Neural cell (in vitro differentiated cells): ENCODE results near the gene STAT4. TPM values are rescaled to one million over a fixed set of nuclear protein-coding genes. Genes with fewer than 3 reads are reported as not detected.

Experiments
- H2AFZ ChIP-seq: fragments of 200-600, 300-800 bp; sonication (generic), shearing (Covaris generic); 2 replicates; pipeline ENCODE4 v1.6.0; 2014; ENCODE audit warnings: low read depth, mild to moderate bottlenecking, antibody characterized with exemption, low read length, moderate library complexity
- H3F3A ChIP-seq: fragments of 200-600 bp; shearing (Covaris generic); 2 replicates; pipeline ENCODE4 v1.6.1; 2016; ENCODE audit warnings: mild to moderate bottlenecking, moderate library complexity, mixed read lengths, antibody characterized with exemption, low read length; ENCODE audit not compliant: insufficient read depth, poor library complexity, severe bottlenecking
- H3K27ac ChIP-seq: fragments of 200-600, 300-800 bp; sonication (generic), shearing (Covaris generic); 2 replicates; pipeline ENCODE4 v1.5.1; 2014; ENCODE audit warnings: mild to moderate bottlenecking, low read length, moderate library complexity
- H3K27me3 ChIP-seq: fragments of 300-800, 200-600 bp; sonication (generic), shearing (Covaris generic); 2 replicates; pipeline ENCODE4 v1.6.0; 2014; ENCODE audit warnings: mild to moderate bottlenecking, low read depth, low read length, moderate library complexity; ENCODE audit not compliant: insufficient read depth
- H3K36me3 ChIP-seq: fragments of 300-800, 200-600 bp; sonication (generic), shearing (Covaris generic); 2 replicates; pipeline ENCODE4 v1.5.1; 2014; ENCODE audit warnings: mild to moderate bottlenecking, antibody characterized with exemption, low read length, moderate library complexity; ENCODE audit not compliant: insufficient read depth
- H3K4me2 ChIP-seq: fragments of 300-800, 200-600 bp; sonication (generic), shearing (Covaris generic); 2 replicates; pipeline ENCODE4 v1.6.0; 2014; ENCODE audit warnings: mild to moderate bottlenecking, low read length
- H3K4me3 ChIP-seq: fragments of 300-800, 200-600 bp; sonication (generic), shearing (Covaris generic); 2 replicates; pipeline ENCODE4 v1.5.1; 2014; ENCODE audit warnings: mild to moderate bottlenecking, low read length, moderate library complexity
- H3K79me2 ChIP-seq: fragments of 200-600 bp; shearing (Covaris generic); replicated peaks from 2 replicates; pipeline ENCODE4 v1.6.0; 2014; ENCODE audit warnings: mild to moderate bottlenecking, low read length, moderate library complexity; ENCODE audit not compliant: insufficient read depth
- H3K9ac ChIP-seq: fragments of 300-800, 200-600 bp; sonication (generic), shearing (Covaris generic); 2 replicates; pipeline ENCODE4 v1.6.1; 2016; ENCODE audit warnings: mild to moderate bottlenecking, low read length, mixed read lengths
- H3K9me2 ChIP-seq: fragments of 200-600 bp; shearing (Covaris generic); 2 replicates; pipeline ENCODE4 v1.6.1; 2016; ENCODE audit warnings: mild to moderate bottlenecking, low read length, mixed read lengths; ENCODE audit not compliant: insufficient read depth
- H3K9me3 ChIP-seq: fragments of 200-600, 300-800 bp; sonication (generic), shearing (Covaris generic); 2 replicates; pipeline ENCODE4 v1.6.1; 2016; ENCODE audit warnings: mild to moderate bottlenecking, mixed run types, low read length, moderate library complexity, mixed read lengths
- H4K20me1 ChIP-seq: fragments of 200-600 bp; shearing (Covaris generic); 2 replicates; pipeline ENCODE4 v1.6.1; 2016; ENCODE audit warnings: mild to moderate bottlenecking, mixed run types; ENCODE audit not compliant: insufficient read depth
- EP300 ChIP-seq: fragments of 450-650 bp; conservative IDR thresholded peaks from 2 replicates; pipeline ENCODE4 v1.6.1; 2014; ENCODE audit warnings: antibody characterized with exemption, mild to moderate bottlenecking, moderate library complexity; ENCODE audit not compliant: poor library complexity, severe bottlenecking
- EZH2 ChIP-seq: fragments of 200-600, 300-800 bp; shearing (Covaris generic), sonication (generic); IDR thresholded peaks from 2 replicates; pipeline ENCODE4 v1.6.1; 2014; ENCODE audit warnings: antibody characterized with exemption, low read length, borderline replicate concordance, mild to moderate bottlenecking; ENCODE audit not compliant: insufficient read depth, poor library complexity, severe bottlenecking
- MXI1 ChIP-seq: fragments of 450-650 bp; conservative IDR thresholded peaks from 2 replicates; pipeline ENCODE4 v1.6.1; 2014; ENCODE audit warnings: antibody characterized with exemption, mild to moderate bottlenecking; ENCODE audit not compliant: poor library complexity, severe bottlenecking
- POLR2AphosphoS5 ChIP-seq: IDR thresholded peaks from 2 replicates; pipeline ENCODE4 v1.6.1; 2012
- SMC3 ChIP-seq: fragments of 450-650 bp; conservative IDR thresholded peaks from 2 replicates; pipeline ENCODE4 v1.6.1; 2014; ENCODE audit warnings: antibody characterized with exemption, mild to moderate bottlenecking, moderate library complexity; ENCODE audit not compliant: poor library complexity
- TAF1 ChIP-seq: IDR thresholded peaks from 2 replicates; pipeline ENCODE4 v1.6.1; 2012; ENCODE audit warnings: low read depth
- polyA plus RNA-seq: library from polyadenylated mRNA; depleted of rRNA; stranded (reverse); fragments of >200 nt; gene quantifications from 2 replicates; pipeline ENCODE4 v1.2.3, GENCODE V29; 2014
- TF ChIP-seq, protein P1 (sequence below): IDR thresholded peaks from 2 replicates; pipeline ENCODE4 v1.6.1; 2012; ENCODE audit warnings: borderline replicate concordance
- TF ChIP-seq, protein P2 (sequence below): fragments of 450-650 bp; IDR thresholded peaks from 2 replicates; pipeline ENCODE4 v1.5.1; 2014; ENCODE audit warnings: antibody characterized with exemption, mild to moderate bottlenecking, moderate library complexity; ENCODE audit not compliant: poor library complexity, severe bottlenecking

STAT4 gene
- polyA plus RNA-seq, 1 donor from 2014 or later, result 3.7 TPM

- no peaks in the 10 kb centered on the region for H3K36me3 ChIP-seq
- H2AFZ ChIP-seq, result peak overlapping the region; percentile 97
- H3K9me2 ChIP-seq, result no peaks in the 10 kb centered on the region
- no peaks in the 10 kb centered on the region for H3F3A ChIP-seq
- H3K79me2 ChIP-seq, result no peaks in the 10 kb centered on the region
- no peaks in the 10 kb centered on the region for H4K20me1 ChIP-seq
- H3K27ac ChIP-seq, result no peak overlapping the region
- peak overlapping the region; percentile 74 for H3K4me2 ChIP-seq
- TF ChIP-seq EP300 (no peak), MXI1 (no peak), POLR2AphosphoS5 (no peak), SMC3 (no peak), EZH2 (no peak)
- TF ChIP-seq, protein P1, sequence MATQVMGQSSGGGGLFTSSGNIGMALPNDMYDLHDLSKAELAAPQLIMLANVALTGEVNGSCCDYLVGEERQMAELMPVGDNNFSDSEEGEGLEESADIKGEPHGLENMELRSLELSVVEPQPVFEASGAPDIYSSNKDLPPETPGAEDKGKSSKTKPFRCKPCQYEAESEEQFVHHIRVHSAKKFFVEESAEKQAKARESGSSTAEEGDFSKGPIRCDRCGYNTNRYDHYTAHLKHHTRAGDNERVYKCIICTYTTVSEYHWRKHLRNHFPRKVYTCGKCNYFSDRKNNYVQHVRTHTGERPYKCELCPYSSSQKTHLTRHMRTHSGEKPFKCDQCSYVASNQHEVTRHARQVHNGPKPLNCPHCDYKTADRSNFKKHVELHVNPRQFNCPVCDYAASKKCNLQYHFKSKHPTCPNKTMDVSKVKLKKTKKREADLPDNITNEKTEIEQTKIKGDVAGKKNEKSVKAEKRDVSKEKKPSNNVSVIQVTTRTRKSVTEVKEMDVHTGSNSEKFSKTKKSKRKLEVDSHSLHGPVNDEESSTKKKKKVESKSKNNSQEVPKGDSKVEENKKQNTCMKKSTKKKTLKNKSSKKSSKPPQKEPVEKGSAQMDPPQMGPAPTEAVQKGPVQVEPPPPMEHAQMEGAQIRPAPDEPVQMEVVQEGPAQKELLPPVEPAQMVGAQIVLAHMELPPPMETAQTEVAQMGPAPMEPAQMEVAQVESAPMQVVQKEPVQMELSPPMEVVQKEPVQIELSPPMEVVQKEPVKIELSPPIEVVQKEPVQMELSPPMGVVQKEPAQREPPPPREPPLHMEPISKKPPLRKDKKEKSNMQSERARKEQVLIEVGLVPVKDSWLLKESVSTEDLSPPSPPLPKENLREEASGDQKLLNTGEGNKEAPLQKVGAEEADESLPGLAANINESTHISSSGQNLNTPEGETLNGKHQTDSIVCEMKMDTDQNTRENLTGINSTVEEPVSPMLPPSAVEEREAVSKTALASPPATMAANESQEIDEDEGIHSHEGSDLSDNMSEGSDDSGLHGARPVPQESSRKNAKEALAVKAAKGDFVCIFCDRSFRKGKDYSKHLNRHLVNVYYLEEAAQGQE, result no peak
- TF ChIP-seq, protein P2, sequence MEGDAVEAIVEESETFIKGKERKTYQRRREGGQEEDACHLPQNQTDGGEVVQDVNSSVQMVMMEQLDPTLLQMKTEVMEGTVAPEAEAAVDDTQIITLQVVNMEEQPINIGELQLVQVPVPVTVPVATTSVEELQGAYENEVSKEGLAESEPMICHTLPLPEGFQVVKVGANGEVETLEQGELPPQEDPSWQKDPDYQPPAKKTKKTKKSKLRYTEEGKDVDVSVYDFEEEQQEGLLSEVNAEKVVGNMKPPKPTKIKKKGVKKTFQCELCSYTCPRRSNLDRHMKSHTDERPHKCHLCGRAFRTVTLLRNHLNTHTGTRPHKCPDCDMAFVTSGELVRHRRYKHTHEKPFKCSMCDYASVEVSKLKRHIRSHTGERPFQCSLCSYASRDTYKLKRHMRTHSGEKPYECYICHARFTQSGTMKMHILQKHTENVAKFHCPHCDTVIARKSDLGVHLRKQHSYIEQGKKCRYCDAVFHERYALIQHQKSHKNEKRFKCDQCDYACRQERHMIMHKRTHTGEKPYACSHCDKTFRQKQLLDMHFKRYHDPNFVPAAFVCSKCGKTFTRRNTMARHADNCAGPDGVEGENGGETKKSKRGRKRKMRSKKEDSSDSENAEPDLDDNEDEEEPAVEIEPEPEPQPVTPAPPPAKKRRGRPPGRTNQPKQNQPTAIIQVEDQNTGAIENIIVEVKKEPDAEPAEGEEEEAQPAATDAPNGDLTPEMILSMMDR, result no peak
- peak overlapping the region; percentile 96 for H3K4me3 ChIP-seq
- no peaks in the 10 kb centered on the region for H3K9me3 ChIP-seq
- peak overlapping the region; percentile 65 for H3K9ac ChIP-seq
- H3K27me3 ChIP-seq, result peaks cover 7% of the 10 kb centered on the region
These were observed 137.7 kb downstream of the STAT4 start for GRCh38 chr2:191012845-191013681.

DNA sequence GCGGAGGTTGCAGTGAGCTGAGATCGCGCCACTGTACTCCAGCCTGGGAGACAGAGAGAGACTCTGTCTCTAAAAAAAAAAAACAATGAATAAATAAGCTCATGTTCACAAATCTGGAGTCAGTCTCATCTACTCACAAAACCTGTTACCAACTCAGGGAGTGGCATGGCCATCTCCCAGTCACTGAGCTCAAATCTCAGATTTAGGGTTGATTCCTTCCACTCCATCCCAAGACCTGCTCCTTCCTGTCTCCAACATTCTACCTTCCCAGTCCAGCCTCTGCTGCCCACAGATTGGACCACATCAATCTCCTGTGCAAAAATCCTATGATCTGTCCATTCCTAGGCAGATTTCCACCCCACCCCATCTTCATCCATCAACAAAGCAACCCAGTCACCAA lies 138.4 kb downstream of the STAT4 start:
- Histone ChIP-seq H3K27me3 (peaks cover 7% of the 10 kb centered on the region), H3K9me2 (no peaks in the 10 kb centered on the region), H3K79me2 (no peaks in the 10 kb centered on the region), H3K36me3 (no peaks in the 10 kb centered on the region), H3F3A (no peaks in the 10 kb centered on the region), H3K4me2 (no peak overlapping the region), H3K9ac (no peak overlapping the region), H2AFZ (no peak overlapping the region), H3K9me3 (no peaks in the 10 kb centered on the region), H3K27ac (no peak overlapping the region), H3K4me3 (no peak overlapping the region), H4K20me1 (no peaks in the 10 kb centered on the region)
- no peak for TF ChIP-seq SMC3
- TF ChIP-seq POLR2AphosphoS5, result no peak
- TF ChIP-seq TAF1, result no peak
- TF ChIP-seq, protein P2, result no peak
